Loucy (cell line): ENCODE measurements around the gene AGAP1.

Experiments used
- H2AFZ ChIP-seq: fragments of 200-600 bp; sonication (generic); 2 replicates; pipeline ENCODE4 v1.6.0; 2016; ENCODE audit warnings: antibody characterized with exemption, mild to moderate bottlenecking, low read length, moderate library complexity
- H3F3A ChIP-seq: fragments of 200-600 bp; 2 replicates; pipeline ENCODE4 v1.6.0; 2016; ENCODE audit warnings: antibody characterized with exemption, low read depth, mild to moderate bottlenecking
- H3K27me3 ChIP-seq: fragments of 200-600 bp; sonication (generic); 2 replicates; pipeline ENCODE4 v1.6.1; 2014; ENCODE audit warnings: low read length, mild to moderate bottlenecking; ENCODE audit not compliant: insufficient read depth, poor library complexity, severe bottlenecking
- H3K36me3 ChIP-seq: fragments of 200-600 bp; sonication (generic); 2 replicates; pipeline ENCODE4 v1.6.1; 2016; ENCODE audit warnings: low read length; ENCODE audit not compliant: insufficient read depth
- H3K4me1 ChIP-seq: fragments of 200-600 bp; sonication (generic); 2 replicates; pipeline ENCODE4 v1.5.1; 2014; ENCODE audit warnings: low read length, mild to moderate bottlenecking; ENCODE audit not compliant: insufficient read depth, poor library complexity, severe bottlenecking
- H3K4me2 ChIP-seq: fragments of 200-600 bp; sonication (generic); 2 replicates; pipeline ENCODE4 v1.6.0; 2014; ENCODE audit warnings: antibody characterized with exemption, low read length, low read depth, mild to moderate bottlenecking; ENCODE audit not compliant: poor library complexity, severe bottlenecking
- H3K4me3 ChIP-seq: fragments of 200-600 bp; sonication (generic); 2 replicates; pipeline ENCODE4 v1.5.1; 2014; ENCODE audit warnings: low read length, mild to moderate bottlenecking, mixed read lengths; ENCODE audit not compliant: poor library complexity, severe bottlenecking
- H3K79me2 ChIP-seq: fragments of 200-600 bp; sonication (generic); 2 replicates; pipeline ENCODE4 v1.6.1; 2014; ENCODE audit warnings: low read length; ENCODE audit not compliant: insufficient read depth
- H3K9ac ChIP-seq: fragments of 200-600 bp; sonication (generic); 2 replicates; pipeline ENCODE4 v1.6.0; 2014; ENCODE audit warnings: mild to moderate bottlenecking, low read depth, low read length, moderate library complexity; ENCODE audit not compliant: poor library complexity, severe bottlenecking
- H3K9me2 ChIP-seq: fragments of 200-600 bp; sonication (generic); replicated peaks from 2 replicates; pipeline ENCODE4 v1.6.1; 2016; ENCODE audit warnings: low read depth, low read length, mixed read lengths
- H3K9me3 ChIP-seq: fragments of 200-600 bp; sonication (generic); 2 replicates; pipeline ENCODE4 v1.6.1; 2014; ENCODE audit warnings: mild to moderate bottlenecking, antibody characterized with exemption, low read length, low read depth; ENCODE audit not compliant: insufficient read depth
- H4K20me1 ChIP-seq: fragments of 200-600 bp; sonication (generic); 2 replicates; pipeline ENCODE4 v1.6.0; 2014; ENCODE audit warnings: antibody characterized with exemption, low read length, mild to moderate bottlenecking; ENCODE audit not compliant: insufficient read depth, poor library complexity, severe bottlenecking
- EZH2phosphoT487 ChIP-seq: fragments of 200-600 bp; IDR thresholded peaks from 2 replicates; pipeline ENCODE4 v1.6.1; 2018; ENCODE audit warnings: antibody characterized with exemption, mild to moderate bottlenecking, moderate library complexity, borderline replicate concordance
- TF ChIP-seq, protein P1 (sequence below): fragments of 200-600 bp; sonication (generic); conservative IDR thresholded peaks from 2 replicates; pipeline ENCODE4 v1.5.1; 2014; ENCODE audit warnings: mild to moderate bottlenecking, antibody characterized with exemption, low read length

Gene AGAP1

DNA sequence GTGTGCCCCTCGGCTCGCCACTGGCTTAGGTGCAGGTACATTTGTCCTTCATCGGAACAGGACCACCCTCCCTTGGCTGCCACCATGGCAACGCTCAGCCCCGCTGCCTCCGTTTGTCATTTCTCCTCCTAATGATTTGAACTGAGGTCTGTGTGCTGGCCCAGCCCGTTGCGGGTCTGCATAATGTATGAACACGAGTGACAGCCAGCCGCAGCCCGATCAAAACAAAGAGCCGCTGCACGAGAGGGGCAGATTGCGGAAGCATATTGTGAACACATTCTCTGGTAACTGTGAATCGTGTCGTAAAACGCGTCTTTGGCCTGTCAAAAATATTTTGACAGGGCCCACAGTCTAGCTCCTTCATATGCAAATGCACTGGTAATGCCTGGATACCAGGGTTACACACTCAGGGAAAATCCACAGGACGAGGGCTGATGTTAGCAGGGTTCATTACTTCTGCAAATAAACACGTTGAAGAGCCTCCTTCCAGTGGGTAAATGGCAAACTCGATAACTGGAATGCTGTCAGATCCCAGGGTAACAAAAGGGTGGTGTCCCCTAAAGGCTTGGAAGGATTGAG is 137.0 kb downstream of the AGAP1 start:
- no peaks in the 10 kb centered on the region for H3F3A ChIP-seq
- no peaks in the 10 kb centered on the region for H4K20me1 ChIP-seq
- no peak overlapping the region for H3K4me2 ChIP-seq
- H3K9me3 ChIP-seq: no peaks in the 10 kb centered on the region
- no peaks in the 10 kb centered on the region for H3K27me3 ChIP-seq
- no peak overlapping the region for H3K9ac ChIP-seq
- H3K79me2 ChIP-seq: no peaks in the 10 kb centered on the region
- H3K36me3 ChIP-seq: no peaks in the 10 kb centered on the region
- H3K9me2 ChIP-seq: no peaks in the 10 kb centered on the region
- no peak overlapping the region for H3K4me3 ChIP-seq
- no peak for TF ChIP-seq EZH2phosphoT487
- TF ChIP-seq, protein P1, sequence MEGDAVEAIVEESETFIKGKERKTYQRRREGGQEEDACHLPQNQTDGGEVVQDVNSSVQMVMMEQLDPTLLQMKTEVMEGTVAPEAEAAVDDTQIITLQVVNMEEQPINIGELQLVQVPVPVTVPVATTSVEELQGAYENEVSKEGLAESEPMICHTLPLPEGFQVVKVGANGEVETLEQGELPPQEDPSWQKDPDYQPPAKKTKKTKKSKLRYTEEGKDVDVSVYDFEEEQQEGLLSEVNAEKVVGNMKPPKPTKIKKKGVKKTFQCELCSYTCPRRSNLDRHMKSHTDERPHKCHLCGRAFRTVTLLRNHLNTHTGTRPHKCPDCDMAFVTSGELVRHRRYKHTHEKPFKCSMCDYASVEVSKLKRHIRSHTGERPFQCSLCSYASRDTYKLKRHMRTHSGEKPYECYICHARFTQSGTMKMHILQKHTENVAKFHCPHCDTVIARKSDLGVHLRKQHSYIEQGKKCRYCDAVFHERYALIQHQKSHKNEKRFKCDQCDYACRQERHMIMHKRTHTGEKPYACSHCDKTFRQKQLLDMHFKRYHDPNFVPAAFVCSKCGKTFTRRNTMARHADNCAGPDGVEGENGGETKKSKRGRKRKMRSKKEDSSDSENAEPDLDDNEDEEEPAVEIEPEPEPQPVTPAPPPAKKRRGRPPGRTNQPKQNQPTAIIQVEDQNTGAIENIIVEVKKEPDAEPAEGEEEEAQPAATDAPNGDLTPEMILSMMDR: no peak
- no peaks in the 10 kb centered on the region for H3K4me1 ChIP-seq
- no peak overlapping the region for H2AFZ ChIP-seq

DNA sequence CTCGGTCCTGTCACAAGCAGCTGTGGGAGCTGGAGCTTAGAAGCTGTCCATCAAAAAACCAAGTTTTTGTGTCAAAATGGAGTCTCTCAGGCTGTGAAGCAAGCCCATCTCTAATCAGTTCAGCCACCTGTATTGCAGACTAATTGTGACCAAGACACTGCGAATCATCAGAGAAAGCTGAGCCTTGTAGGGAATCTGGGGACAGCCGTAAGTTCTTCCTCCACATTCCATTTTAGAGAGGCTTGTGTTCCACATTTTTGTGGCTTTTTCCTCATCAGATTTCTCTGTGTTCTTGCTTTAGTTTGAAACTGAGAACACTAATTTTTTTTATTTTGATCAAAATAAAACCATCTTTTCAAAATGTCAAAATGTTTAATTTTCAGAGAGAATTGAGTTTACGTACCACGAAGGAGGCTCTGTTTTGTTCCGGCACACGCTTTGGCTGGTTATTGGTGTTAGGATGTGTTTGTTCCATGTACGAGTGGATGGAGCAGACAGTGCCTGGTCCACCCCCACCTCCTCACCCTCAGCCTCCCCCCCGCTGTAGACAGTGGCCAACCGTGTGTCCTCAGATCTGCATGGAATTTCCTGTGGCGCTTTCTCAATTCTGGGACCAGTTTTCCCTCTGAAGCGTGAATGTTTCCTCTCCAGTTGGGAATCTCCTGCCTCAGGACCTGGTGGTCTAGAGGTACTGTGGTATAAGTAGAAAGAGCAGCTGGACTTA is 140.8 kb downstream of the AGAP1 start:
- Histone ChIP-seq H3K9me3 (no peaks in the 10 kb centered on the region), H3K36me3 (no peaks in the 10 kb centered on the region), H3K9me2 (no peaks in the 10 kb centered on the region), H3F3A (no peaks in the 10 kb centered on the region), H2AFZ (no peak overlapping the region; the same call in 1 of the 2 replicates), H3K9ac (no peak overlapping the region), H3K4me2 (no peak overlapping the region), H3K79me2 (no peaks in the 10 kb centered on the region), H4K20me1 (no peaks in the 10 kb centered on the region), H3K27me3 (no peaks in the 10 kb centered on the region), H3K4me3 (no peak overlapping the region), H3K4me1 (no peaks in the 10 kb centered on the region)
- no peak for TF ChIP-seq EZH2phosphoT487

DNA sequence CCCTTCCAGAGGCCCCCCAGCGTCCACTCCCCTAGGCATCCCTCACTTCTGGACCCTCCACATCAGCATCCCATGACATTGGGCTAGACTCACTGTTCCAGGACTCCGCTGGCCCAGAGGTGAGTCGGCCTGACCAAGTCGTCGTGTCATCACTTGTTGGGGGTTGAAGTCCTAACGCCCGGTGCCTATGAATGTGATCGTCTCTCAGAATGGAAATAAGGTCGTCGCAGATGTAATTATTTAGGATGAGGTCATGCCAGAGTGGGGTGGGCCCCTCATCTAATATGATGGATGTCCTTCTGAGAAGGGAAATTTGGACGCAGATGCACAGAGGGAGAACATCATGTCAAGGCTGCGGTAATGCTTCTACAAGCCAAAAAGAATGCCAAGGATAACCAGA is 142.7 kb downstream of the AGAP1 start:
- no peaks in the 10 kb centered on the region for H3K9me2 ChIP-seq
- H3K27me3 ChIP-seq: no peaks in the 10 kb centered on the region
- no peaks in the 10 kb centered on the region for H3K9me3 ChIP-seq
- no peaks in the 10 kb centered on the region for H3K79me2 ChIP-seq
- no peak overlapping the region for H3K4me3 ChIP-seq
- no peak overlapping the region for H2AFZ ChIP-seq
- H3K9ac ChIP-seq: no peak overlapping the region
- no peak for TF ChIP-seq EZH2phosphoT487
- TF ChIP-seq, protein P1: no peak
- no peaks in the 10 kb centered on the region for H3F3A ChIP-seq
- no peaks in the 10 kb centered on the region for H4K20me1 ChIP-seq
- no peak overlapping the region for H3K4me2 ChIP-seq
- no peaks in the 10 kb centered on the region for H3K36me3 ChIP-seq
- H3K4me1 ChIP-seq: no peaks in the 10 kb centered on the region
